ENCODE results near the gene GPR135.
A peak's percentile ranks its signal among the peaks of the same experiment; 100 is the strongest.

Gene GPR135

DNA sequence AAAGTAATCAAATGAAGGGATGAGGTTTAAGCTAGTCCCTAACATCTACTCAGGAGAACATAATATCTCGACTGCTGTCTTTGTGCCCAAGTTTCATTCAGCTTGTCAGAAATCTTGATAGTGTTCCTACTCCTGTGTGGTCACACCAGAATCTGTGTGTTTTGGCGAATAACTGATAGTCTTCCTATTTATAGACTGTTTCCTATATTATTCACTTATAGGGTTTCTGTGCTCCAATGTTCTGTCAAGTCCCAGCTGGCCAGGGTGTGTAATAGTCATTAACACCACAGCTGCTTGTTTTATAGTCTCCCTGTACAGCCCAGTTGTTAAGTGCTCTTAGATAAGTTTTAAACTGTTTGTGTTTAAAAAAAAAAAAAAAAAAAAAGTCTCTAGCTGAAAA, 45.9 kb downstream of the GPR135 start:
- peak; percentile 27 for DNase-seq

DNA sequence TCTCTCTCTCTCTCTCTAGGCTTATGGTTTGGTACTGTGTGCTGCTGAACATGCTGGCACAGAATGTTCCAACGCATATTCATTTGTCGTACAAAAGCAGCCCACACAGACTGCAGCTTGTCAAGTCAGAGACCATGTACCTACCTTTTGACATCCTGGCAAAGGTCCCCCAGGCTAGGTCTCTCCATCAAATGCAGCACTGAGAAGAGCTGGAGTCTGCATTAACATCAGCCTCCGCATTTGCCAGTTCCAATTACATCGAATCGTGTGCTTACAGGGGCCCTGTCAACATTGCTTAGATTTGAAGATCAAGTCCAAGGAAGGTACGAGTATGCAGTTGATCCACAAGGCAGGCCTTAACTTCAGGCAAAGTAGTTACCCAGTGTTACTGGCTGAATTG, 47.9 kb downstream of the GPR135 start:
- DNase-seq = no peak

DNA sequence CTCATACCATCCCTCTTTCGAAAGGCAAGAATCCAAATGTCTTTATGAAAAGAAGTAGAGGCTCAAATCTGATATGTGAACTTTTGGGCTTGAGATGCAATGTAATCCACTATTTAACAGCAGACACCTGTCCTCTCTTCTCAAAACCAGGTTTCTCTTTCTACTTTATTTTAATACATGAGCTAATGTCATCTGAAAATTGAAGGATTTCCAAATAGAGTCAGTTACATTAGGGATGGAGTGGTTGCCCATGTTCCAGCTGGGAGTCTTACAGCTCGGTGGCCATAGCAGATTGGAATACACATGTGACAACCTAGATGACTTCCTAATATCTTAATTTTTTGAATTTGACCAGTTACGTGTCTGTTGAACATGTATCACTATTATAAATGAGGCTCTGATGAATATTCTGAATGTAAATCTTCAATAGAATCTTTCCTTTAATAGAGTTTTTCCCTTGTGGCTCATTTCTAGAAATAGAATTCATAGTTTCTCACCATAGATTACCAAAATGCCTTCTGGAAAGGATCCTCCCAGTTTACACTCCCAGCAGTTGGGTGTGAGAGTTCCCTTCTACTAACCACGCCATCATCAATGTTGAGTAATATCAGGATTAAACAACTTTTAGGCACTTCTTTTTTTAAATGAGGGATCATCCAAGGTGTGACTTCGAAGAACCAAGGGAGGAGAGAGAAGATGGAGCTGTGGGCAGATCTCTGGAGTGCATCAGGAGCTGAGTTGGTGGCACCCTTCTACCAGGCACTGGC, 49.2 kb downstream of the GPR135 start:
- DNase-seq = no peak
